ENCODE data around the gene ACTL8. TPM values are rescaled to one million over a fixed set of nuclear protein-coding genes. Genes with fewer than 3 reads are reported as not detected.
"Not testable (repeated sequence)": the region's sequence is repeated elsewhere in the genome, so short reads cannot be mapped to it uniquely, and the experiment has no call there.

Gene ACTL8
- total RNA-seq, 1 donor from 2014 or later: not detected

- Mint-ChIP-seq H3K27ac (no peak overlapping the region), H3K9me3 (ENCODE audit: low read depth) (no peaks in the 10 kb centered on the region), H3K4me1 (ENCODE audit: low read depth) (no peaks in the 10 kb centered on the region), H3K36me3 (ENCODE audit: insufficient read depth) (no peaks in the 10 kb centered on the region), H3K27me3 (peaks cover 27% of the 10 kb centered on the region), H3K4me3 (ENCODE audit: low read depth) (no peak overlapping the region)
- no peak for DNase-seq (ENCODE audit: low spot score, unreplicated experiment)
- no peak for TF ChIP-seq CTCF (IDR thresholded peaks at IDR 0.05; ENCODE audit: unreplicated experiment)
These were observed 9.6 kb upstream of the ACTL8 start for GRCh38 chr1:17745479-17745955.

GRCh38 chr1:17746281-17746680 lies 8.9 kb upstream of the ACTL8 start:
- not testable (repeated sequence) for H3K9me3 Mint-ChIP-seq (ENCODE audit: low read depth); DNase-seq (ENCODE audit: low spot score, unreplicated experiment); H3K4me1 Mint-ChIP-seq (ENCODE audit: low read depth); H3K27ac Mint-ChIP-seq; H3K4me3 Mint-ChIP-seq (ENCODE audit: low read depth); H3K36me3 Mint-ChIP-seq (ENCODE audit: insufficient read depth)
- peaks cover 21% of the 10 kb centered on the region for H3K27me3 Mint-ChIP-seq

DNA sequence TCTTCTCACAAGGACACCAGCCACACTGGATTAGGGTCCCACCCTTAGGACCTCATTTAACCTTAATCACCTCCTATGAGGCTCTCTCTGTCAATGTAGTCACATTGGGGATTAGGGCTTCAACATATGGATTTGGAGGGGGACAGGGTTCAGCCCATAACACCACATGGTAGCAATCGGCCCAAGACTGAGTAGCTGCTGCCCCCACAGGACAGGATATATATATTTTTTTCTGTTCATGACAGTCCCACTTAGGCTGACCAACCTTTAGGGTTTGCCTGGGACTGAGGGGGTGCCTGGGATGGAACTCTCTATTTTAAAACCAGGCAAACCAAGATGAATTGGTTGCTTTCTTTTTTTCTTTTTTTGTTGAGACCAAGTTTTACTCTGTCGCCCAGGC lies 8.2 kb upstream of the ACTL8 start:
- peaks cover 18% of the 10 kb centered on the region for H3K27me3 Mint-ChIP-seq
- no peak overlapping the region for H3K4me3 Mint-ChIP-seq (ENCODE audit: low read depth)
- no peaks in the 10 kb centered on the region for H3K36me3 Mint-ChIP-seq (ENCODE audit: insufficient read depth)
- H3K9me3 Mint-ChIP-seq (ENCODE audit: low read depth): no peaks in the 10 kb centered on the region
- DNase-seq (ENCODE audit: low spot score, unreplicated experiment): no peak
- no peak for TF ChIP-seq CTCF (IDR thresholded peaks at IDR 0.05; ENCODE audit: unreplicated experiment)
- no peaks in the 10 kb centered on the region for H3K4me1 Mint-ChIP-seq (ENCODE audit: low read depth)
- H3K27ac Mint-ChIP-seq: no peak overlapping the region

DNA sequence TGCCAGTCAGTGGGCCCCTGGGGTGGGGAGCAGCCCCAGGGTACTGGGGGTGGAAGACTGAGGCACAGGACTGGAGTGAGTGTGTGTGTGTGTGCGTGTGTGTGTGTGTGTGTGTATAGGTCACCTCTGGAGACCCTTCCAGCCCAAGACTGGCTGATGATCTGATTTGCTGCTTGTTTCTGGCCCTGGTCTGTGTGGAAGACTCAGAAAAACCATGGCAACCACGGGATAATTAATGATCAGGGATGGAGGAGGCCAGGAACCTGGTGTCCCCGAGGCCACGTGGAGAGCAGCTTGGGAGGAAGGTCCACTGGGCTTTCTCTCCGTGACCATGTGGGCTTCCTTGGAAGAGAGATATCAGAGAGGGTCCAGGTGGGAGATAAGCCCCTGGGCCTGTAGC lies 4.8 kb upstream of the ACTL8 start:
- Mint-ChIP-seq H3K27me3 (peaks cover 8% of the 10 kb centered on the region), H3K36me3 (ENCODE audit: insufficient read depth) (no peaks in the 10 kb centered on the region), H3K27ac (no peak overlapping the region), H3K4me1 (ENCODE audit: low read depth) (no peaks in the 10 kb centered on the region), H3K9me3 (ENCODE audit: low read depth) (peaks cover 6% of the 10 kb centered on the region), H3K4me3 (ENCODE audit: low read depth) (no peak overlapping the region)
- DNase-seq (ENCODE audit: low spot score, unreplicated experiment): no peak
- no peak for TF ChIP-seq CTCF (IDR thresholded peaks at IDR 0.05; ENCODE audit: unreplicated experiment)

DNA sequence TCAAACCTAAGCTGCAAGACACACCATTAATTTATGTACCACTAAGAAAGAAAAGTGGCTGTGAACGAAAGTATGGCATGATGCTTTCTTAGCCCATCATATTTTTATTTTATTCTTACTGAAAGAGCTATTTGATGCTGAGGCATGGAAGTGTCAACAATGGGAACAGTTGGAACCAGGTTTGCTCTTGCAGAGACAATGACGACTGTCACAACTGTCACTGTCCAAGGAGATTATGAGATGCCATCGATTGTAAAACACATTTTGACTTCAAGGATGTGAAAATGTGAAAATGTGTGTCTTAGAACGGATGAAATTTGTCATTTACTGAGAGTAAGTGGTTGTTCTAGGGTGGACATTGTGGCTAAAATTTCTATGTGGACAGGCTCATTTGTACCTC lies 2.8 kb upstream of the ACTL8 start:
- Mint-ChIP-seq H3K27me3 (peaks cover 8% of the 10 kb centered on the region), H3K9me3 (ENCODE audit: low read depth) (peaks cover 6% of the 10 kb centered on the region), H3K4me3 (ENCODE audit: low read depth) (no peak overlapping the region), H3K36me3 (ENCODE audit: insufficient read depth) (no peaks in the 10 kb centered on the region), H3K27ac (no peak overlapping the region), H3K4me1 (ENCODE audit: low read depth) (no peaks in the 10 kb centered on the region)
- DNase-seq (ENCODE audit: low spot score, unreplicated experiment): no peak
- TF ChIP-seq CTCF (IDR thresholded peaks at IDR 0.05; ENCODE audit: unreplicated experiment): no peak

DNA sequence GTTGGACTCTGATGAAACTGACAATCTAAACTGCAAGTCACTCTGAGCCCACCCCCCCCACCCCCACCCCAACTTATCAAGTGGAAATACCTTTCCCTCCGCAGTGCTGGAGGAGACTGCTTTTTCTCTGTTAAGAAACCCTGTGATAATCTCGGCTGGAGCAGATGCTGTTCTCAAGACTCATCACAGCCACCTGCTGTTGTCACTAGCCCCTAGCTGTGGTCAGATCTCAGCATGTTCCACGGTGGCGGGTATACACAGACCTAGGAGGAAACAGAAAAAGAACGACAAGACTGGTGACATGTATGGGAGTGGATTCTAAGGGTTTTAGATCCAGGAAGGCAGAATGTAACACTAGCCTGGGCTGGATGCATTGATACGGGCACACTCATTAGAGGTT lies 2.3 kb downstream of the ACTL8 start:
- DNase-seq (ENCODE audit: low spot score, unreplicated experiment): no peak
- Mint-ChIP-seq H3K27ac (no peak overlapping the region), H3K4me1 (ENCODE audit: low read depth) (no peaks in the 10 kb centered on the region), H3K36me3 (ENCODE audit: insufficient read depth) (no peaks in the 10 kb centered on the region), H3K27me3 (peaks cover 9% of the 10 kb centered on the region), H3K4me3 (ENCODE audit: low read depth) (no peak overlapping the region), H3K9me3 (ENCODE audit: low read depth) (peaks cover 19% of the 10 kb centered on the region)
- TF ChIP-seq CTCF (IDR thresholded peaks at IDR 0.05; ENCODE audit: unreplicated experiment): no peak

Measured in progenitor cell of endocrine pancreas (in vitro differentiated cells).